Neutrophil (primary cell): Measurements from ENCODE around the gene SERPINA4.

ENCODE experiments used
- H3K27ac ChIP-seq: fragments of 200-600 bp; sonication (generic); 2 replicates; pipeline ENCODE4 v1.5.1; 2016; ENCODE audit warnings: mild to moderate bottlenecking, moderate library complexity
- H3K27me3 ChIP-seq: fragments of 200-600 bp; sonication (generic); 2 replicates; pipeline ENCODE4 v1.6.0; 2016; ENCODE audit warnings: mild to moderate bottlenecking
- H3K36me3 ChIP-seq: fragments of 200-600 bp; sonication (generic); 2 replicates; pipeline ENCODE4 v1.5.1; 2017
- H3K4me1 ChIP-seq, 2 experiments: fragments of 200-600 bp in 1 of 2; sonication (generic) in 1 of 2; 1 replicate in 1 of 2; 2 replicates in 1 of 2; pipeline versions ENCODE4 v1.5.1 to v1.6.1; 2013 to 2016; ENCODE audit warnings: low read depth in 1 of 2, low read length in 1 of 2, mild to moderate bottlenecking in 1 of 2, moderate library complexity in 1 of 2; ENCODE audit not compliant: control insufficient read depth in 1 of 2, insufficient read depth in 1 of 2
- H3K4me3 ChIP-seq, 2 experiments: fragments of 200-600 bp in 1 of 2; sonication (generic) in 1 of 2; 1 replicate in 1 of 2; 2 replicates in 1 of 2; pipeline ENCODE4 v1.5.1; 2013 to 2016; ENCODE audit warnings: low read depth in 1 of 2, low read length in 1 of 2, mild to moderate bottlenecking in 1 of 2, moderate library complexity in 1 of 2
- H3K9me3 ChIP-seq: fragments of 200-600 bp; sonication (generic); 2 replicates; pipeline ENCODE4 v1.5.1; 2016
- CTCF ChIP-seq: fragments of 200-600 bp; sonication (generic); IDR thresholded peaks from 2 replicates; pipeline ENCODE4 v1.5.1; 2016; ENCODE audit warnings: antibody characterized with exemption

Gene SERPINA4

GRCh38 chr14:94570440-94570839 lies 9.2 kb downstream of the SERPINA4 start:
- TF ChIP-seq CTCF: no peak
- Histone ChIP-seq H3K9me3 (no peaks in the 10 kb centered on the region), H3K36me3 (no peaks in the 10 kb centered on the region), H3K27ac (no peak overlapping the region), H3K4me1 (no peaks in the 10 kb centered on the region), H3K4me3 (no peak overlapping the region), H3K27me3 (no peaks in the 10 kb centered on the region)

- TF ChIP-seq CTCF: no peak
Measured at GRCh38 chr14:94571395-94571794, 10.2 kb downstream of the SERPINA4 start.

GRCh38 chr14:94571950-94572349 lies 10.7 kb downstream of the SERPINA4 start:
- Histone ChIP-seq H3K27me3 (no peaks in the 10 kb centered on the region), H3K36me3 (no peaks in the 10 kb centered on the region), H3K4me1 (no peaks in the 10 kb centered on the region), H3K27ac (no peak overlapping the region), H3K4me3 (no peak overlapping the region), H3K9me3 (no peaks in the 10 kb centered on the region)
- no peak for TF ChIP-seq CTCF

More at GRCh38 chr14:94571395-94571794, 10.2 kb downstream of the SERPINA4 start:
- Histone ChIP-seq H3K27me3 (no peaks in the 10 kb centered on the region), H3K4me3 (no peak overlapping the region), H3K27ac (no peak overlapping the region), H3K4me1 (no peaks in the 10 kb centered on the region), H3K36me3 (no peaks in the 10 kb centered on the region), H3K9me3 (no peaks in the 10 kb centered on the region)

GRCh38 chr14:94572637-94573303 lies 11.5 kb downstream of the SERPINA4 start:
- H3K4me1 ChIP-seq: no peaks in the 10 kb centered on the region
- H3K27me3 ChIP-seq: no peaks in the 10 kb centered on the region
- H3K4me3 ChIP-seq: no peak overlapping the region
- TF ChIP-seq CTCF: no peak
- no peaks in the 10 kb centered on the region for H3K36me3 ChIP-seq
- no peaks in the 10 kb centered on the region for H3K9me3 ChIP-seq
- no peak overlapping the region for H3K27ac ChIP-seq

GRCh38 chr14:94573475-94574277 lies 12.4 kb downstream of the SERPINA4 start:
- no peaks in the 10 kb centered on the region for H3K9me3 ChIP-seq
- no peaks in the 10 kb centered on the region for H3K36me3 ChIP-seq
- H3K27me3 ChIP-seq: no peaks in the 10 kb centered on the region
- H3K4me3 ChIP-seq: no peak overlapping the region
- no peaks in the 10 kb centered on the region for H3K4me1 ChIP-seq
- no peak for TF ChIP-seq CTCF
- no peak overlapping the region for H3K27ac ChIP-seq
